ENCODE measurements around the gene EYS. TPM values are rescaled to one million over a fixed set of nuclear protein-coding genes. Genes with fewer than 3 reads are reported as not detected.

EYS gene
- total RNA-seq, 6 experiments from 2014 or later, result 0.18 TPM; not detected in 5

GRCh38 chr6:65148839-65149238 lies 558.2 kb downstream of the EYS start:
- Mint-ChIP-seq H3K27me3 (ENCODE audit: insufficient read depth) (no peaks in the 10 kb centered on the region), H3K4me3 (no peak overlapping the region), H3K9me3 (peaks cover 22% of the 10 kb centered on the region), H3K4me1 (ENCODE audit: low read depth) (no peaks in the 10 kb centered on the region), H3K27ac (no peak overlapping the region), H3K36me3 (ENCODE audit: low read depth) (no peaks in the 10 kb centered on the region)
- DNase-seq, result no peak
- no peak for TF ChIP-seq CTCF (IDR thresholded peaks at IDR 0.05)

GRCh38 chr6:65135567-65135966 lies 571.5 kb downstream of the EYS start:
- H3K4me3 Mint-ChIP-seq, result no peak overlapping the region
- H3K27ac Mint-ChIP-seq, result no peak overlapping the region
- H3K9me3 Mint-ChIP-seq, result peaks cover 63% of the 10 kb centered on the region
- no peaks in the 10 kb centered on the region for H3K27me3 Mint-ChIP-seq (ENCODE audit: insufficient read depth)
- H3K4me1 Mint-ChIP-seq (ENCODE audit: low read depth), result no peaks in the 10 kb centered on the region
- H3K36me3 Mint-ChIP-seq (ENCODE audit: low read depth), result no peaks in the 10 kb centered on the region
- DNase-seq, result no peak
- TF ChIP-seq CTCF (IDR thresholded peaks at IDR 0.05), result no peak

- Mint-ChIP-seq H3K9me3 (peaks cover 44% of the 10 kb centered on the region), H3K27ac (no peak overlapping the region), H3K36me3 (ENCODE audit: low read depth) (no peaks in the 10 kb centered on the region; the same call in 1 of the 2 replicates), H3K4me1 (ENCODE audit: low read depth) (no peaks in the 10 kb centered on the region), H3K4me3 (no peak overlapping the region), H3K27me3 (ENCODE audit: insufficient read depth) (no peaks in the 10 kb centered on the region)
- TF ChIP-seq CTCF (IDR thresholded peaks at IDR 0.05), result no peak
- no peak for DNase-seq
These were observed 580.4 kb downstream of the EYS start for GRCh38 chr6:65126667-65127066.

- no peak for DNase-seq
- peaks cover 37% of the 10 kb centered on the region for H3K9me3 Mint-ChIP-seq
- no peak for TF ChIP-seq CTCF (IDR thresholded peaks at IDR 0.05)
- H3K4me3 Mint-ChIP-seq, result no peak overlapping the region
- H3K27ac Mint-ChIP-seq, result no peak overlapping the region
- H3K27me3 Mint-ChIP-seq (ENCODE audit: insufficient read depth), result no peaks in the 10 kb centered on the region
- no peaks in the 10 kb centered on the region for H3K4me1 Mint-ChIP-seq (ENCODE audit: low read depth)
- no peaks in the 10 kb centered on the region for H3K36me3 Mint-ChIP-seq (ENCODE audit: low read depth)
These were observed 583.5 kb downstream of the EYS start for GRCh38 chr6:65123521-65123920.

- Mint-ChIP-seq H3K36me3 (ENCODE audit: low read depth) (no peaks in the 10 kb centered on the region), H3K27ac (no peak overlapping the region), H3K4me1 (ENCODE audit: low read depth) (no peaks in the 10 kb centered on the region), H3K27me3 (ENCODE audit: insufficient read depth) (no peaks in the 10 kb centered on the region; the same call in 1 of the 2 replicates), H3K4me3 (no peak overlapping the region), H3K9me3 (peaks cover 48% of the 10 kb centered on the region)
- DNase-seq, result no peak
- TF ChIP-seq CTCF (IDR thresholded peaks at IDR 0.05), result no peak
These were observed 589.1 kb downstream of the EYS start for GRCh38 chr6:65117817-65118409.

Data from HFFc6 (cell line).